PFSK-1 (cell line): Measurements from ENCODE around the gene PROM1.

Source experiments
- FOXP2 ChIP-seq: optimal IDR thresholded peaks from 2 replicates; pipeline ENCODE3; 2011; ENCODE audit warnings: borderline replicate concordance, control low read depth, inconsistent platforms; ENCODE audit not compliant: insufficient read depth; ENCODE audit errors: extremely low read length, extremely low read depth
- POLR2AphosphoS5 ChIP-seq: IDR thresholded peaks from 2 replicates; pipeline ENCODE4 v1.6.1; 2012; ENCODE audit warnings: low read depth, mild to moderate bottlenecking, control low read depth, low read length, moderate library complexity
- SIN3A ChIP-seq: IDR thresholded peaks from 2 replicates; pipeline ENCODE4 v1.6.1; 2012; ENCODE audit warnings: mild to moderate bottlenecking, low read length, moderate library complexity, borderline replicate concordance; ENCODE audit not compliant: insufficient read depth
- TAF1 ChIP-seq: IDR thresholded peaks from 2 replicates; pipeline ENCODE4 v1.6.1; 2012; ENCODE audit warnings: low read length, control low read depth, borderline replicate concordance; ENCODE audit not compliant: insufficient read depth
- TF ChIP-seq, protein P1 (sequence below), 2 experiments: IDR thresholded peaks; 2 replicates each; pipeline versions ENCODE4 v1.6.1 to v1.8.0; 2011 to 2012; ENCODE audit warnings: low read depth in 2 of 2, low read length in 2 of 2, control low read depth in 1 of 2, inconsistent platforms in 1 of 2, mild to moderate bottlenecking in 1 of 2, moderate library complexity in 1 of 2; ENCODE audit not compliant: insufficient read depth in 1 of 2

The PROM1 gene

GRCh38 chr4:16102356-16102755 is 18.5 kb upstream of the PROM1 start:
- no peak for TF ChIP-seq TAF1
- TF ChIP-seq, protein P1, sequence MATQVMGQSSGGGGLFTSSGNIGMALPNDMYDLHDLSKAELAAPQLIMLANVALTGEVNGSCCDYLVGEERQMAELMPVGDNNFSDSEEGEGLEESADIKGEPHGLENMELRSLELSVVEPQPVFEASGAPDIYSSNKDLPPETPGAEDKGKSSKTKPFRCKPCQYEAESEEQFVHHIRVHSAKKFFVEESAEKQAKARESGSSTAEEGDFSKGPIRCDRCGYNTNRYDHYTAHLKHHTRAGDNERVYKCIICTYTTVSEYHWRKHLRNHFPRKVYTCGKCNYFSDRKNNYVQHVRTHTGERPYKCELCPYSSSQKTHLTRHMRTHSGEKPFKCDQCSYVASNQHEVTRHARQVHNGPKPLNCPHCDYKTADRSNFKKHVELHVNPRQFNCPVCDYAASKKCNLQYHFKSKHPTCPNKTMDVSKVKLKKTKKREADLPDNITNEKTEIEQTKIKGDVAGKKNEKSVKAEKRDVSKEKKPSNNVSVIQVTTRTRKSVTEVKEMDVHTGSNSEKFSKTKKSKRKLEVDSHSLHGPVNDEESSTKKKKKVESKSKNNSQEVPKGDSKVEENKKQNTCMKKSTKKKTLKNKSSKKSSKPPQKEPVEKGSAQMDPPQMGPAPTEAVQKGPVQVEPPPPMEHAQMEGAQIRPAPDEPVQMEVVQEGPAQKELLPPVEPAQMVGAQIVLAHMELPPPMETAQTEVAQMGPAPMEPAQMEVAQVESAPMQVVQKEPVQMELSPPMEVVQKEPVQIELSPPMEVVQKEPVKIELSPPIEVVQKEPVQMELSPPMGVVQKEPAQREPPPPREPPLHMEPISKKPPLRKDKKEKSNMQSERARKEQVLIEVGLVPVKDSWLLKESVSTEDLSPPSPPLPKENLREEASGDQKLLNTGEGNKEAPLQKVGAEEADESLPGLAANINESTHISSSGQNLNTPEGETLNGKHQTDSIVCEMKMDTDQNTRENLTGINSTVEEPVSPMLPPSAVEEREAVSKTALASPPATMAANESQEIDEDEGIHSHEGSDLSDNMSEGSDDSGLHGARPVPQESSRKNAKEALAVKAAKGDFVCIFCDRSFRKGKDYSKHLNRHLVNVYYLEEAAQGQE (IDR thresholded peaks at IDR 0.05; ENCODE audit: insufficient read depth in 1 of 2, low read depth in 2 of 2, low read length in 2 of 2), result no peak
- TF ChIP-seq POLR2AphosphoS5, result no peak
- no peak for TF ChIP-seq SIN3A
- TF ChIP-seq FOXP2, result no peak

- TF ChIP-seq, protein P1 (IDR thresholded peaks at IDR 0.05; ENCODE audit: insufficient read depth in 1 of 2, low read depth in 2 of 2, low read length in 2 of 2), result no peak
- TF ChIP-seq TAF1 (no peak), POLR2AphosphoS5 (no peak), FOXP2 (no peak), SIN3A (no peak)
Observed at GRCh38 chr4:16100833-16101232, 17.0 kb upstream of the PROM1 start.

GRCh38 chr4:16092682-16093319 is 9.0 kb upstream of the PROM1 start:
- TF ChIP-seq FOXP2 (no peak), POLR2AphosphoS5 (no peak), SIN3A (no peak), TAF1 (no peak)
- TF ChIP-seq, protein P1 (IDR thresholded peaks at IDR 0.05; ENCODE audit: insufficient read depth in 1 of 2, low read depth in 2 of 2, low read length in 2 of 2), result no peak

GRCh38 chr4:16090096-16090705 is 6.4 kb upstream of the PROM1 start:
- TF ChIP-seq FOXP2, result no peak
- no peak for TF ChIP-seq SIN3A
- no peak for TF ChIP-seq TAF1
- TF ChIP-seq, protein P1 (IDR thresholded peaks at IDR 0.05; ENCODE audit: insufficient read depth in 1 of 2, low read depth in 2 of 2, low read length in 2 of 2), result no peak

DNA sequence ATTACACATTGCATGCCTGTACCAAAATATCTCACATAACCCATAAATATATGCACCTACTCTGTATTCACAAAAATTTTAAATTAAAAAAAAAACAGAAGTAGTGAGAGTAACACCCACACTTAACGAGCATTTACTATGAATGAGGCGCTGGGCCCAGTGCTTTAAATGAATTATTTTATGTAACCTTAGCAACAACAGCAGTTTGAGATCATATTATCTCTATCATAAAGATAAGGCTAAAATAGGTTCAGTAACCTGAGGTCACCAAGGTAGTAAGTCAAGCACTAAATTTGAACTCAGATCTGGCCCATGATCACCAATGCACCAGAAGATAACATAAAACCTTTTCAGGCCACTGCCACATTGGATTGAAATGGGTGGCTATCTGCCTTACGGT is 5.3 kb upstream of the PROM1 start:
- TF ChIP-seq FOXP2, result no peak
- TF ChIP-seq, protein P1 (IDR thresholded peaks at IDR 0.05; ENCODE audit: insufficient read depth in 1 of 2, low read depth in 2 of 2, low read length in 2 of 2), result no peak
- TF ChIP-seq POLR2AphosphoS5, result no peak
- TF ChIP-seq SIN3A, result no peak
- TF ChIP-seq TAF1, result no peak
